Measurements from ENCODE around the gene PPTC7. TPM values are rescaled to one million over a fixed set of nuclear protein-coding genes. Genes with fewer than 3 reads are reported as not detected.

The PPTC7 gene
- 6.2 and 10.5 TPM in 2 replicates for total RNA-seq

GRCh38 chr12:110583137-110584059 lies at the start of gene PPTC7:
Gene PPTC7 (minus strand): TSS chr12:110583318. CDS start chr12:110583031, 287 bp downstream.

GRCh38 chr12:110613771-110614684 lies 30.9 kb upstream of the PPTC7 start, which contains the start of gene TCTN1:
Gene TCTN1 (plus strand): TSS chr12:110614129. CDS start chr12:110614183, 54 bp downstream.

GRCh38 chr12:110501752-110502738 lies 81.1 kb downstream of the PPTC7 start, which contains the start of the genes RAD9B and VPS29:
Gene RAD9B (plus strand): TSS chr12:110502331. CDS start chr12:110502338, 7 bp downstream.
Gene VPS29 (minus strand): TSS chr12:110502111. CDS start chr12:110502051, 60 bp downstream.

Other genes with a start within 250 kb of the PPTC7 start
- gene ANAPC7, start 179.6 kb downstream of the PPTC7 start, total RNA-seq, result 12.6 and 33.4 TPM in 2 replicates
- gene ARPC3, start 133.0 kb downstream of the PPTC7 start, total RNA-seq, result 429 and 927 TPM in 2 replicates
- 18.4 and 24.7 TPM in 2 replicates for gene GPN3, start 115.1 kb downstream of the PPTC7 start, total RNA-seq
- 14.9 and 16.4 TPM in 2 replicates for gene FAM216A, start 114.5 kb downstream of the PPTC7 start, total RNA-seq
- 41.3 and 57.1 TPM in 2 replicates for gene VPS29, start 81.2 kb downstream of the PPTC7 start, total RNA-seq
- gene RAD9B, start 81.0 kb downstream of the PPTC7 start, total RNA-seq, result 0.32 and 0.39 TPM in 2 replicates
- gene TCTN1, start 30.8 kb upstream of the PPTC7 start, total RNA-seq, result 22.9 and 75.0 TPM in 2 replicates
- gene HVCN1, start 105.8 kb upstream of the PPTC7 start, total RNA-seq, result 4.4 and 6.4 TPM in 2 replicates
- 108 and 140 TPM in 2 replicates for gene PPP1CC, start 159.6 kb upstream of the PPTC7 start, total RNA-seq

All from epithelial cell of alveolus of lung (primary cell).